ENCODE results near the gene GYPE.
"Not testable (repeated sequence)": the region's sequence is repeated elsewhere in the genome, so short reads cannot be mapped to it uniquely, and the experiment has no call there.

GYPE gene

DNA sequence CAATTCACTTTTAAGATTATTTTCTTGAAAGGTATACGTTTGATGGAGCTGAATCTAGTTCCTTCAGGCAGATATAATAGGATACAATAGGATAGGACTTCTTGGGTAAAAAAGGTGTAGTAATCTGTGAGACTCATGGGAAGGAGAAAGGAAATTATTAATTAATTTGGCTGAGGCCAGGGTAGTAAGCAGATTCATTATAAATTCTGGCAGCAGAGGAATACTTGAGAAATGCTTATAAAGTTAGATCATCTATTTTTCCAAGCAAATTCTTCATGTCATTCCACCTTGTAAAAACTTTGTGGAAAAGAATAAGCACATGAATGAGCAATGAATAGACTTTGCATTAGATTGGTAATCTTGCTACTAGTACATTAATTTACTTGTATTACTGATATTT lies 46.9 kb downstream of the GYPE start:
- no peak for TF ChIP-seq CTCF (IDR thresholded peaks at IDR 0.05; ENCODE audit: borderline replicate concordance, insufficient read depth, low read depth, low read length)
- no peak overlapping the region for H3K4me3 ChIP-seq (ENCODE audit: low read depth, low read length)

DNA sequence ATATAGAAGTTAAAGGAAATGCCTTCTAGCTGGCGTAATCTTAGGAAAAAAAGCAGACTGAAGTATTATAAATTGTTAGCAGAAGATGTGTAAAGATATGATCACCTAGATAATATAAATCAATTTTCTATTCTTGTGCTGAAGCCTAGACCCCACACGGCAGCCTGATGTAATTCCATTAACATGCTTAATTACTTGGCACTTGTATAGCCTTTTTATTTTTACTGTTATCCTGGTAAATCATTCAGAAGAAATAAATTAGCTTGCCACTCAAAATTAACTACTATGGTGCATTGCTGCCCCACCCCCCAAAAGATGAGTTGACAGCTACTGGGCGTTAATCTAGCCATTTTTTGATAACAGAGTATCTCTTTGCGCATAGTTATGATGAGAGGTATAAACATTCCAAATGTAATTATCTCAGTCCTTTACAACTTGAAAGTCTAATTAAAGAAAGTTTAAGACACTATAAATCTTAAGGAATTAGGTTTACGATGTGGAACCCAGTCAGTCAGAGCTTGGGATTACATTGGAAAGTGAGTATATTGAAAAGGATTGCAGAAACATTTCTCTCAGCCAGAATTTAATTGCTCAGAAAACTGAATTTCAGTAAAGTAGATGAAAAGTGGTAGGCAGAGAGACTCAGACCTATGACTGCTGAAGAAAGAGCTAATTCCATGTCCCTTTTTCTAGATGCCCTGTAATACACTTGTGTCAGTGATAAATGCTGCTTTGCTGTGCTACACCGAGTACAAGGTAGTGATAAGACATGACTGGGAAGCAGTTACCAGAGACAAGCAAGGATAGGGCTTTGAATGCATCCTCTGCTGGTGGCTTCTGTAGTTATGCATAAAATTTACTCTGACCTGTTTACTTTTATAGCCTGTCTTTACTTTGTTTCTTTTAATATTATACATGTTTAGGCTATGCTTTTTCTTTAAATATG lies 47.7 kb downstream of the GYPE start:
- H3K4me3 ChIP-seq (ENCODE audit: low read depth, low read length) = not testable (repeated sequence)

DNA sequence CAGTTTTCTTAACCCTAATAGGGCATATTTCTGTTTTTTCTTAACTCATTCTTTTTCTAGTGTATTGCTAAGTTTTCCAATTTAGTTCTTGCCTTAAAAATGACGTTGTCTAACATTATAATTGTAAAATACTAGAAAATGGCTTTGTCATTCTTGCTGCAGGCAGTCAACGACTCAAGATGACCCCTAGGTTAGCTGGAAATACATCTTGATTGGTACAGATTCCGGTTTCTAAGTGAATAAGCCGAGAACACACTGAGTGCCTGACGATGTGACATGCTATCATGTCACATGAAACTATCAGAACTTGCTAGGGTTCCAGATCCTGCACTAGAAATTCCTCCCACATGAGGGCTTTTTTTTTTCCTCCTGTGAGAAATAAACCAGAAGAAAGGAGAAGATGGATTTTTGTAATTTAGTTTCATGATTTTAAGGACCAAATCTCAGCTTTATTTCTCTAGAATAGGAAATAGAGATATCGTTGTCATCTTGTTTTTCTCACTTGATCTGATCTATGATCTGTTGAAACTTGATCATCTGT lies 49.3 kb downstream of the GYPE start:
- not testable (repeated sequence) for H3K4me3 ChIP-seq (ENCODE audit: low read depth, low read length)

GRCh38 chr4:143854645-143855044 lies 50.7 kb downstream of the GYPE start:
- H3K4me3 ChIP-seq (ENCODE audit: low read depth, low read length) = not testable (repeated sequence)

GRCh38 chr4:143849296-143849695 lies 56.1 kb downstream of the GYPE start:
- H3K4me3 ChIP-seq (ENCODE audit: low read depth, low read length) = not testable (repeated sequence)

DNA sequence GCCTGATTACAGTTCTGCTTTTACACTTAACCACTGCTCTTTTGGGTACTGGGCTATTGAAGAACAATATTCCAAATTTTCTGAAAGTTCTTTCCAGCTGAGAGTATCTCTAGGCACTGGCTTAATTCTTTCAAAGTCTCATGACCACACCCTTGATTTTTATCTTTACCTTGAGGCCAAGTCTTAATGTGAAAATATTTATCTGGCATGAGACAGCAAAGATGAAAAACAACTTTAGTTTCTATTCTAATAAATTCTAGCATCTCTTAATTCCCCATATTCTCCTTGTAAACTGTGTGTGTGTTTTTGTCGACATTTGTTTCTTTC lies 61.9 kb downstream of the GYPE start:
- H3K4me3 ChIP-seq (ENCODE audit: low read depth, low read length) = not testable (repeated sequence)

DNA sequence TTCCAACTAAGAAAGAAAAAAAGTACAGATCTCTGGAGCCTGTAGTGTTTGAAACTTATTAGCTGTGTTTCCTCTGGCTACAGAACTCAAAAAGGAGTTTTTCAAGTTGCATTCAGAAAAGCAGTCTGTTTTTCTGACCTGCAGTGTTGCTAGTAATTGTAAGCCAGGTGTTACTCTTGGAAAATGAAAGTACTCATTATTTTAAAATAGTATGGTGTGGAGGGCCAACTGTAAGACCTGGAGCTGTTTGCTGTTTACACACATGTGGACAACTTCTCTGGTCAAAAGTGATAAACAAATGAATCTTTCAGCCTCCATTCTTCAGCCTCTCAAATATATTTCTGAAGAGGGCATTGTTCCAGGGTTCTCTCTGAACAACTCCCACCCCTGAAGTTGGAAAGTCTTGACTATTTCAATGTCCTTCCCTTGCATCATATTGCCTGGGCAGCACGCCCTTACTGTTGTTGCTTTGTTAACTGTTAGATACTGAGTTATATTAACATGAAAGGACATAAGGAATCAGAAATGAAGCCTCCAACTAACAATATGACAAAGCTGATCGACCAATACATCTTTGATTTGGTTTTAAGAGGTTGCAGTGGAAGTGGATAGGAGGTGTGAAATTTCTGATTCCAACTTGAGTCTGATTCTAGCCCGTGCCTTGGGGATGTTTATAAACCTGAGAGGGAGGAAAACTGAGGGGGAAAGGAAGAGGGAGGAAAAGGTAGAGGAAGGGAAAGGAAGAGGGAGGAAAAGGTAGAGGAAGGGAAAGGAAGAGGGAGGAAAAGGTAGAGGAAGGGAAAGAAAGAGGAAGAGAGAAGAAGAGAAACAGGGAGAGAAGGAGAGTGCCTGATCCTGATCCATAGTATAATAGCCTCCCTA lies 62.5 kb downstream of the GYPE start:
- not testable (repeated sequence) for H3K4me3 ChIP-seq (ENCODE audit: low read depth, low read length)

DNA sequence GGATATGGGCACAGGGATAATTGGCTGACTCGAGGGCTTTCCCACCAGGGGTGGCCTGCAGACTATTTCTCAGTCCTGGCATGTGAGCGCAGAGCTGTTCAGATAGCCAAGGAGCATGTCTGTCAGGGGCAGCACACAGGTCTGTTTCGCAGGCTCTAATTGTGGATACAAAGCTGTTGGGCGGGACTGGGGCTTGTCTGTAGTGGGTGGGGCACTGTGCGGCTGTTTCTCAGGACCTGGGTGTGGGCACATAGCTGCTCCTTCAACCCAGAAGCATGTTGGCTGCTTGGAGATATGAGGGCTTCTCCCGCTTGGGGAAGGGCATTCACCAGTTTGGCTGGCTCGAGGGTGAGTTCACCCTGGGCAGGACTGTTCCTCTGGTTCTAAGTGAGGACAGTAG lies 65.9 kb downstream of the GYPE start:
- H3K4me3 ChIP-seq (ENCODE audit: low read depth, low read length) = not testable (repeated sequence)

DNA sequence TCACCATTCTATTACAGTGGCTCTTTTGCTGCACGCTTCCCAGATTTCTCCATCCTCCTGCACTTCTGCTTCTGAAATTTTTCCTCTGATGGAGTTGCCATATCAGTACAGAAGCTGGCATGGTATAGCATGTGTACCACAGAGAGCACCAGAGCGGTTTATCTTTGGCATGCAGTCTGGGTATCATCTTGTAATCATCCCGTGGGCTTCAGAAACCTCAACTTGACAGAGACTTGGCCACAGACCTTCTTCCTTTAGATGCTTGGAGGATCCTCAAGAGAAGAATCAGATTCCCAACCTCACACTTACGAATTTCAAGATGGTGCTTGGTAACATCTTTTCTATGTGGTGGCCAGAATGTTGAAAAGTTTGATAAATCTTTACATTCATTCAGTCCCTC lies 71.2 kb downstream of the GYPE start:
- not testable (repeated sequence) for H3K4me3 ChIP-seq (ENCODE audit: low read depth, low read length)

- not testable (repeated sequence) for H3K4me3 ChIP-seq (ENCODE audit: low read depth, low read length)
Observed at GRCh38 chr4:143833676-143834075, 71.7 kb downstream of the GYPE start.

GRCh38 chr4:143830576-143830975 lies 74.8 kb downstream of the GYPE start:
- H3K4me3 ChIP-seq (ENCODE audit: low read depth, low read length) = not testable (repeated sequence)

- not testable (repeated sequence) for H3K4me3 ChIP-seq (ENCODE audit: low read depth, low read length)
Observed at GRCh38 chr4:143829239-143829620, 76.1 kb downstream of the GYPE start.
